Measurements from ENCODE around the gene MLLT11.

Gene MLLT11

GRCh38 chr1:151060007-151060656, at the start of gene MLLT11:
MLLT11 (plus strand) TSS chr1:151060397; CDS start chr1:151067225, 6,828 bp downstream.
- no peak for DNase-seq

GRCh38 chr1:151011154-151011850, 48.9 kb upstream of the MLLT11 start:
- no peak for DNase-seq

DNA sequence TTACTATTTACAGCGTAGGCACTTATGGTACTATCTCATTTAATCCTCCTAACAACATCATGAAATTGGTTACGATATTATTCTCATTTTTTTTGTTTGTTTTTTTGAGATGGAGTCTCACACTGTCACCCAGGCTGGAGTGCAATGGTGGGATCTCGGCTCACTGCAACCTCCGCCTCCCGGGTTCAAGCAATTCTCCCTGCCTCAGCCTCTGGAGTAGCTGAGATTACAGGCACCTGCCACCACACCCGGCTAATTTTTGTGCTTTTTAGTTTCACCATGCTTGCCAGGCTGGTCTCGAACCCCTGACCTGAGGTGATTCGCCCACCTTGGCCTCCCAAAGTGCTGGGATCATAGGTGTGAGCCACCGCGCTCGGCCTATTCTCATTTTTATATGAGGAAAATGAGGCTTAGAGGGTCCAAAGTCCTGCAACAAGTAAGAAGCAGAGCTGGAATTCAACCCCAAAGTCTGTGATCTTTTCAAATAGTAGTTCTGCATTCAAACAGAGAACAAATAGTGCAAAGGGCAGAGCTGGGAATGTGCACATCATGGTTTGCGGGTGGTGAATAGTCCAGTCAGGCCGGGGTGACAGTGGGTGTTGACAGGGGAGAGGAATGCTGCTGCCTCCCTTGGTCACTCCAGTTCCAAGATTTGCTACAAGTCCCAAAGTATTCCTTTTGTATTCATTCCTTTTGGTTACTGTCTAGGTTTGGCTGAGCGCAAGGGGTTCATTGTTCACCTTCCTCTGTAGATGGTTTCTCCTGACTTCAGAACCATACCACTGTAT, 47.3 kb upstream of the MLLT11 start:
- no peak for DNase-seq

DNA sequence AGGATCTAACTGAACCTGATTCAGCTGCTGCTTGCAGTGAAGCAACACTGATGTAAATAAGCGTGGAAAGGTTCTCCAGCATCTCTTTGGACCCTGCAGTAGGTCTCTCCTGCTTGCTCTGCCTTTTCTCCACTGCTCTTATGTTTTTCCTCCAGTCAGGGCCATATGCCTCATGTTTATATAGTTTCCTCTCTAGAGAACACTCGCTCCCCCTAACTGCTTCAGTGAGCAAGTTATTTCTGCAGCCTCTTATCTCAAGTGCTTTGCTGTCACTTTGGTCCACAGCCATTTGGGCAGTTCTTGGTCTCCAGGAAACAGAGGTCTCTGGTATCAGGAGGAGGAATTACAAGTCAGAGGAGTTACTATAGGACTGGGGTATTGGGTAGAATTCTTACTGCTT, 46.7 kb upstream of the MLLT11 start:
- no peak for DNase-seq

DNA sequence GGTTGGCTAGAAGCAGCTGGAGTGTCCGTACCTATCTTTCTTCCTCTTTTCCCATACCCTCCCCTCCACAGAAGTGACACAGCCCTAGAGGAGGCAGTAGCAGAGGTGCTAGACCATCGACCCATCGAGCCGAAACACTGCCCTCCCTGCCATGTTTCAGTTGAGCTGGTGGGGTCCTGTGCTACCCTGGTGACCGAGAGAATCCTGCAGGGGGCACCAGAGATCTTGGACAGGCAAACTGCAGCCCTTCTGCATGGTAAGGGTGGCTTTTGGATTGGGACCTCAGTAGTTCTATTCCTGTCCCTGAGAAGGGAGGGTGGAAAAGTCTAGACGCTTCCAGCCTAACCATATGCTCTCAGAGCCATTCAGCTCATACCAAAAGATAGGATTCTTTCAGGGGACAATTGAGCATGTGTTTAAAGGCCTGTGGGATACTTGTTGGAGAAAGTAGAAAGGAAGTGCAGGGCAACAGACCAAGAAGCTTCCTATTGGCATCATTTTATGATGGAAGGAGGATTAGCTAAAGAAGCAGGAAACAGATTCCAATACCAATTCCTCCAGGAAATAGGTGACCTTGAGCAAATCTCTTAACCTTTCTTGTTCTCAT, 35.6 kb upstream of the MLLT11 start:
- peak; percentile 79 for DNase-seq

GRCh38 chr1:151026460-151026859, 33.7 kb upstream of the MLLT11 start:
- no peak for DNase-seq

- DNase-seq = no peak
Measured at GRCh38 chr1:151032164-151032563, 28.0 kb upstream of the MLLT11 start.

- no peak for DNase-seq
Measured at GRCh38 chr1:151035167-151035566, 25.0 kb upstream of the MLLT11 start.

- DNase-seq = no peak
Measured at GRCh38 chr1:151036356-151036755, 23.8 kb upstream of the MLLT11 start, which contains the start of gene BNIPL. BNIPL (plus strand) TSS chr1:151036586; CDS start chr1:151036726, 140 bp downstream.

- DNase-seq = no peak
Measured at GRCh38 chr1:151037032-151037431, 23.2 kb upstream of the MLLT11 start.

- DNase-seq = no peak
Measured at GRCh38 chr1:151039521-151039920, 20.7 kb upstream of the MLLT11 start.

DNA sequence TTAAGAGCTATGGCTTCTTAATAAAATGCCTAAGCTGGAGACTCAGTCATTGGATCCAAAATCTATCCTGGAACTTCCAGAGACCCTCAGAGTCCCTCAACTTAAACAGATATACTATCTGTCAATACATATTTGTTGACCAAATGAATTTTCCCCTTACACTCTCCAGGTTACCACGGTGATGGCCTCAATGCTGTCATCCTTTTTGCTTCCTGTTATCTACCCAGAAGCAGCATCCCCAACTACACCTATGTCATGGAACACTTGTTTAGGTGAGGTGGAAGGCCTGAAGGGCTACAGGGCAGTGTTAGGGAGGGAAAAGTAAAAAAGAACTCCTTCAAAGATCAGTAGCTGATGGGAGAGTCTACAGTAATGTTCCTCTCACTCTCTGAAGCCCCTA, 17.0 kb upstream of the MLLT11 start:
- no peak for DNase-seq

DNA sequence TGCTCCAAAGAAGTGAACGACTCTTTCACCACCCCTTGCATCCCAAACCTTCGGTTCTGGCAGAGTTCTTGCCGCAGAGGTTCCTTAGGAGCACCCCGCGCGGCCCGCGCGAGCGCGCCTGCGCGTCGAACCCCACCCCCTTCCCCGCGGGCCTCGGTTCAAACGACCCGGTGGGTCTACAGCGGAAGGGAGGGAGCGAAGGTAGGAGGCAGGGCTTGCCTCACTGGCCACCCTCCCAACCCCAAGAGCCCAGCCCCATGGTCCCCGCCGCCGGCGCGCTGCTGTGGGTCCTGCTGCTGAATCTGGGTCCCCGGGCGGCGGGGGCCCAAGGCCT, 12.6 kb upstream of the MLLT11 start, which contains the start of gene C1orf56:
C1orf56 (plus strand) TSS at position 161 of the 334 bp plus-strand sequence; CDS start at position 258, 97 bp downstream.
- peak; percentile 55 for DNase-seq

DNA sequence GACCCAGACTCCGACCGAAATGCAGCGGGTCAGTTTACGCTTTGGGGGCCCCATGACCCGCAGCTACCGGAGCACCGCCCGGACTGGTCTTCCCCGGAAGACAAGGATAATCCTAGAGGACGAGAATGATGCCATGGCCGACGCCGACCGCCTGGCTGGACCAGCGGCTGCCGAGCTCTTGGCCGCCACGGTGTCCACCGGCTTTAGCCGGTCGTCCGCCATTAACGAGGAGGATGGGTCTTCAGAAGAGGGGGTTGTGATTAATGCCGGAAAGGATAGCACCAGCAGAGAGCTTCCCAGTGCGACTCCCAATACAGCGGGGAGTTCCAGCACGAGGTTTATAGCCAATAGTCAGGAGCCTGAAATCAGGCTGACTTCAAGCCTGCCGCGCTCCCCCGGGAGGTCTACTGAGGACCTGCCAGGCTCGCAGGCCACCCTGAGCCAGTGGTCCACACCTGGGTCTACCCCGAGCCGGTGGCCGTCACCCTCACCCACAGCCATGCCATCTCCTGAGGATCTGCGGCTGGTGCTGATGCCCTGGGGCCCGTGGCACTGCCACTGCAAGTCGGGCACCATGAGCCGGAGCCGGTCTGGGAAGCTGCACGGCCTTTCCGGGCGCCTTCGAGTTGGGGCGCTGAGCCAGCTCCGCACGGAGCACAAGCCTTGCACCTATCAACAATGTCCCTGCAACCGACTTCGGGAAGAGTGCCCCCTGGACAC, 12.1 kb upstream of the MLLT11 start:
- DNase-seq = peak; percentile 56

GRCh38 chr1:151048645-151049032, 11.6 kb upstream of the MLLT11 start:
- DNase-seq = no peak

GRCh38 chr1:151049458-151049857, 10.7 kb upstream of the MLLT11 start:
- no peak for DNase-seq

- DNase-seq = no peak
Measured at GRCh38 chr1:151050051-151050688, 10.0 kb upstream of the MLLT11 start.

GRCh38 chr1:151051356-151052009, 8.7 kb upstream of the MLLT11 start:
- DNase-seq = no peak

DNA sequence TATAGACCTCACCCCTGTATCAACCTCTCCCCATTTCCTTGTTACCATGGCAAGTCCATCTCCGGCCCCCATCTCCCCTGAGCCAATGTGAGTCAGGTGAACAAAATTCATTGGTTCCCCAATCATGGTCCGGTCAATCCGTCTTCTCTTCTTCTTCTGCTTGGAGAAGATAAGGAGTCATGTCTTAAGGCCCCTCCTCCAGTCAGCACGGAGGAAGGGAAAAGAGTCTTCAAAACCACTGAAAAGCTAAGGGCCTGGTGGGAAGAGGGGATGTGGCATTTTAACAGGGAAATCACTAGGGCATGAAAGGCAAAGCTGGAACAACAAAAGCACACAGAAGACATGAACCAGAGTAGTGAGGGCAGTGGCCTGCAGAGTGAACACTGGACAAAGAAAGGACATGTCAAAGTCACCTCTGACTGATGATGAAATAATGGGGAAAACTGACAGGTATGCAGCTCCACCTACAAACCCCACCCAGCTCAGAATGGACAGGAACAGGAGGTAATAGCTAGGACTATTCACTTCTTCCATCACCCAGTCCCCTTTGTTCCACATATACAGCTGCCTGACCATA, 5.1 kb upstream of the MLLT11 start:
- no peak for DNase-seq

GRCh38 chr1:151055581-151055980, 4.6 kb upstream of the MLLT11 start:
- DNase-seq = no peak

DNA sequence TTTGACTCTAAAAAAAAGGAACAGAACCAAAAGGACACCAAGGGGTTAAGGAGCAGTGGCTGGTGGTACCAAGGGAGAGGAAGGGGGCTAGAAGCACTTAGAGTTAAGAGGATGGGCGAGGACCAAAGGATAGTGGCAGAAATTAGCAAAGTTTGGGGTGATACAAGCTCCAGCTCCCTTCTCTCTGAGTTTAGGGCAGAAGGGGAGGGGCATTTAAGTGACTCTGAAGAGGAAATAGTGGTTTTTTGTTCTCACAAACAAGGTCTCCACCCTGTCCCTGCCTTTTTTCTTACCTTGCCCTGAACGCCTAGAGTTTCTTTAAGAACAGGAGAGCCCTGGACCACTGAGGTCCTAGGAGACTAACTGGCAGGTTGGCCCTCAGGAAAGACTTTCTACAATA, 4.0 kb upstream of the MLLT11 start:
- DNase-seq = peak; percentile 50
